ENCODE measurements around the gene ANKRD29.
"Not testable (repeated sequence)": the region's sequence is repeated elsewhere in the genome, so short reads cannot be mapped to it uniquely, and the experiment has no call there.

Gene ANKRD29

GRCh38 chr18:23583071-23583865 is 79.4 kb downstream of the ANKRD29 start:
- no peak for DNase-seq (ENCODE audit: low read depth in 2 of 2)

GRCh38 chr18:23580677-23581367 is 81.9 kb downstream of the ANKRD29 start:
- no peak for DNase-seq (ENCODE audit: low read depth in 2 of 2)

- no peak for DNase-seq (ENCODE audit: low read depth in 2 of 2)
Observed at GRCh38 chr18:23578891-23579653, 83.6 kb downstream of the ANKRD29 start.

DNA sequence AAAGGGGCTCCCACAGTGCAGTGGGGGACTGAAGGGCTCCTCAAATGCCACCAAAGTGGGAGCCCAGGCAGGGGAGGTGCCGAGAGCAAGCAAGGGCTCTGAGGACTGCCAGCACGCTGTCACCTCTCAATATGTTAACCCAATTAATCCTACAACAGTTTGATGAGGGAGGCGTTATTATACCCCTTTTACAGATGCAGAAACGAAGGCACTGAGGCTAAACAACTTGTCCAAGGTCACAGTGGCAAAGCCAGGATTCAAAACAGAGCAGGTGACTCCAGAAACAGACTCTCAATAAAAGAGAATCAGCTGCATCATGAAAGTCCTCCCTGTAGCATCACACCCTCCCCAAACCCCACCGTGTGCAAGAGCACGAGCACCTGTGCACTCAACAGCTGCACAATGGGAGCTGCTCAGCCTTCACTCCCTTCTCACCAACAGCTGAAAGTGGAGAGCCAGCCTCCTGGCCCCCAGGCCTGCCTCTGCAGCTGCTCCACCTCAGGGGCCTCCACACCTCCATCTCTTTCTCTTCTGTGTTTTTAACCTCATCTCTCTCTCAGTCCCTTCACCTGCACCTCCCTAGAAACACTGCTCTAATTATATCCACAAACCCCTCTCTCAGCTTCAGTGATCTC is 84.5 kb downstream of the ANKRD29 start:
- no peak for DNase-seq (ENCODE audit: low read depth in 2 of 2)

GRCh38 chr18:23577521-23577920 is 85.2 kb downstream of the ANKRD29 start:
- DNase-seq (ENCODE audit: low read depth in 2 of 2): not testable (repeated sequence)

- no peak for DNase-seq (ENCODE audit: low read depth in 2 of 2)
Observed at GRCh38 chr18:23575309-23575651, 87.4 kb downstream of the ANKRD29 start.

GRCh38 chr18:23574611-23575308 is 88.0 kb downstream of the ANKRD29 start:
- no peak for DNase-seq (ENCODE audit: low read depth in 2 of 2)

DNA sequence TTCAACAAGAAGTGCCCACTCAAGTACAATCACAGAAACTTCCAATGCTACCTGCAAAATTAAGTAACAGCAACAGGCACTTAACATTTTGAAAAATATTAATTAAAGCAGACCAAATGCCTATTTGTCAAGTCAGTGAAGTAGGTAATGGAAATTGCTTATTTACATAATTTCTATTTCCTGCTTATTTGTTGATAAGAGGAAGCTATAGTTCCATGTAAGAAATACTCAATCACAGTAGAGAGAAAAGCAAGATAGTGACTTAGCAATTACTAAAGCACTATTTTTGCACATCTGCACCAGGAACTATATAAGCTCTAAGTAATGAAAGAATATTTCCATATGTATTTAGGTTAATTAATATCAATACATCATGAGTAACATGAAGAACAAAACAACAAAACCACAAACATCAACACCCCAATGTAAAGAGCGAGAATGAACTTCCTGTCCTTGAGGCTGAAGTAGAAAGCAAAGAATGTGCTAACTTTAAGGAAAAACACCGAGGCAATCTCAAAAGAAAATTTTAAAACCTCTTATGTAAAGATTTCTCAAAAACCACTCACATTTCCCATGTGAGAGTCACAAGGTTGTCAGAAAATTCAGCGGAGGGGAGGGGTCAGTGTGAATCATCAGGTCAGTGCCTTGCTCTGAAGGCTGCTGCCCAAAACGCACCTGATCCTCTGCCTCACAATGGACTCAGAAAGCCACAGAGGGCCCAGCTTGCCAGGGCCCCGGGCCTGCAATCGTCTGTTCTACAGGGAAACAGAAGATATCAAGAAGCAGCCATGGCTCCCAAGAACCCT is 88.9 kb downstream of the ANKRD29 start:
- DNase-seq (ENCODE audit: low read depth in 2 of 2): no peak

- no peak for DNase-seq (ENCODE audit: low read depth in 2 of 2)
Observed at GRCh38 chr18:23573020-23573419, 89.7 kb downstream of the ANKRD29 start.

DNA sequence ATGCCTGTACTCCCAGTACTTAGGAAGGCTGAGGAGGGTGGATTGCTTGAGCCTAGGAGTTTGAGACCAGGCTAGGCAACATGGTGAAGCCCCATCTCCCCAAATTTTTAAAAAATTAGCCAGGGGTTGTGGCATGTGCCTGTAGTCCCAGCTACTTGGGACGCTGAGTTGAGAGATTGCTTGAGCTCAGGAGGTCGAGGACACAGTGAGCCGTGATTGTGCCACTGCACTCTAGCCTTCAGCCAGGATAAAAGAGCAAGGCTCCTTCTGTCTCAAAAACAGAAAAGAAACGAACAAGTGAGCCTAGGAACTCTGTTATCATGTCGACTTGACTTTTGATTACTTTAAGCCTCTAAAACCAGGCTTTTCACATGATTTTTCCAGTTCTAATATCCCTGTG is 90.1 kb downstream of the ANKRD29 start:
- DNase-seq (ENCODE audit: low read depth in 2 of 2): no peak

GRCh38 chr18:23572012-23572411 is 90.7 kb downstream of the ANKRD29 start:
- DNase-seq (ENCODE audit: low read depth in 2 of 2): no peak

GRCh38 chr18:23570912-23571504 is 91.7 kb downstream of the ANKRD29 start:
- DNase-seq (ENCODE audit: low read depth in 2 of 2): no peak

GRCh38 chr18:23569299-23570063 is 93.2 kb downstream of the ANKRD29 start:
- no peak for DNase-seq (ENCODE audit: low read depth in 2 of 2)

DNA sequence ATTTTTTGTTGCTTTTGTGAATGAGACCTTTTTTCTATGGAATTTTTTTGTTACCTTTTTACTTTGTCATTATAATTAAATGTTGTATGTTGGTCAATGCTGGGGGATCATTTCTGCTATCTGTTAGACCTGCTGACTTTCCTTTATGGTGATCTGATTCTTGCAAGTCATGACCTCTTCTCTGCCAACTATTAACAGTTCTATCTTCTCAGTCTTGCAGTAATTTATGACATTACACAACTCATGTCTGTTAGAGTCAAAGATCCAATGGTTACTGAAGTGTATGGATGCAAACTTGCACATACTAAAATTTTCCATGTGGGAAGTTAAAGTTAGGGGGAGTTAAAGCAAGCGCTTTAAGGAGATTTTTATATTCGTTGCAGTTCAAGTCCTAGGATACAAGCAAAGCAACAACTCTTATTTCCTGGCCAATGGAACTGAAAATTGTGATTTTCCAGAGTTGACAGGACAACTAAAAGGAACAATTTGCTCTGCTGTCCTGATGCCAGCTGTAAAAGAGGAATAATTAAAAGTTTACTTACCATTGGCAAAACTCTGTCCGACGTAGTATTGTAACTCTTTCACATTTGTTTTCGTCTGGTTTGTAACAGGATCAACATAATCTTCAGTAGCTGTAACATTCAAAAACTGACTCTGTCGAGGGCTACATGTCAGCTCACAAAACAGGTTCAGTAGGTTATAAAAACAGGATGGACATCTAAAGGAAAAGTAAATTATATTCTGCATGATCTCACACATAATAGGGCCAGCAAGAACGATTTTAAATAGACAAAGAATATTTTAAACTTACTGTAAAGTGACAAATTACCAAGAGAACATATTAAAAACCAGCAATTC is 94.2 kb downstream of the ANKRD29 start:
- no peak for DNase-seq (ENCODE audit: low read depth in 2 of 2)

- DNase-seq (ENCODE audit: low read depth in 2 of 2): no peak
Observed at GRCh38 chr18:23567671-23568070, 95.0 kb downstream of the ANKRD29 start.

DNA sequence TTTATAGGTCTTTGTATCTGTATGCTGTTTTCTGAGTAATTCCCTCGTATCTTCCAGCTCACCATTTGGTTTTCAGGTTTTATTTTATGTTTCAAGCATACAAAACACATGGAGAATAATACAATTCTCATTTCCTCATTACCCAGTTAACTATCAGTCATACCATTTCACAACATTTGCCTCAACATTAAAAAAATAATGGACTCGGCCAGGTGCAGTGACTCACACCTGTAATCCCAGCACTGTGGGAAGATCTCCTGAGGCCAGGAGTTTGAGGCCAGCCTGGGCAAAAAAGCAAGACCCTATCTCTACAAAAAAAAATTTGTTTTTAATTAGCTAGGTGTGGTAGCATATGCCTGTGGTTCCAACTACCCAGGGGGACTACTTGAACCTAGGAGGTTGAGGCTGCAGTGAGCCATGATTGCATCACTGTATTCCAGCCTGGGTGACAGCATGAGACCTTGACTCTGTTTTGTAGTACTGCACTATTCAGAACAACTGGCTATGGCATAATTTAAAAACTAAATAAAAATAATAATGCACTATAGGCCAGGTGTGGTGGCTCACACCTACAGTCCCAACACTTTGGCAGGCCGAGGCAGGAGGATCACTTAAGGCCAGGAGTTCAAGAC is 96.7 kb downstream of the ANKRD29 start:
- DNase-seq (ENCODE audit: low read depth in 2 of 2): no peak

GRCh38 chr18:23563377-23564043 is 99.2 kb downstream of the ANKRD29 start:
- DNase-seq (ENCODE audit: low read depth in 2 of 2): no peak

GRCh38 chr18:23560186-23560585 is 102.5 kb downstream of the ANKRD29 start:
- DNase-seq (ENCODE audit: low read depth in 2 of 2): no peak

All from stimulated activated CD4-positive, alpha-beta T cell treated with anti-CD3 and anti-CD28 coated beads, Interleukin-4, amount 100 ng/mL, for 48 hours (primary cell).